GM23338 (cell line): ENCODE data around the gene RHBDL3.

ENCODE experiments used
- CTCF ChIP-seq, 2 experiments: fragments of 200-600 bp in 1 of 2; sonication (generic) in 1 of 2; conservative IDR thresholded peaks; 2 replicates each; pipeline versions ENCODE4 v1.5.1 to v1.6.1; 2016 to 2017; ENCODE audit warnings: antibody characterized with exemption in 2 of 2, low read depth in 2 of 2, mild to moderate bottlenecking in 2 of 2, moderate library complexity in 1 of 2
- EZH2phosphoT487 ChIP-seq: fragments of 200-600 bp; sonication (generic); IDR thresholded peaks from one replicate; pipeline ENCODE4 v1.8.1; 2018; ENCODE audit warnings: antibody characterized with exemption; ENCODE audit not compliant: unreplicated experiment
- POLR2AphosphoS5 ChIP-seq: IDR thresholded peaks from 2 replicates; pipeline ENCODE4 v1.6.1; 2016; ENCODE audit warnings: antibody characterized with exemption, low read depth
- ZNF114 ChIP-seq: fragments of 250-450 bp; sonication (Bioruptor Pico); IDR thresholded peaks from 2 replicates; pipeline ENCODE4 v1.5.0; 2020; ENCODE audit warnings: mild to moderate bottlenecking, moderate library complexity

GRCh38 chr17:32259586-32259985, 6.0 kb upstream of the RHBDL3 start:
- TF ChIP-seq POLR2AphosphoS5 (no peak), EZH2phosphoT487 (no peak), CTCF (conservative IDR thresholded peaks at IDR 0.05; ENCODE audit: low read depth in 2 of 2) (no peak), ZNF114 (CRISPR knock-in tag) (no peak)
